ENCODE results near the gene TWSG1.

DNA sequence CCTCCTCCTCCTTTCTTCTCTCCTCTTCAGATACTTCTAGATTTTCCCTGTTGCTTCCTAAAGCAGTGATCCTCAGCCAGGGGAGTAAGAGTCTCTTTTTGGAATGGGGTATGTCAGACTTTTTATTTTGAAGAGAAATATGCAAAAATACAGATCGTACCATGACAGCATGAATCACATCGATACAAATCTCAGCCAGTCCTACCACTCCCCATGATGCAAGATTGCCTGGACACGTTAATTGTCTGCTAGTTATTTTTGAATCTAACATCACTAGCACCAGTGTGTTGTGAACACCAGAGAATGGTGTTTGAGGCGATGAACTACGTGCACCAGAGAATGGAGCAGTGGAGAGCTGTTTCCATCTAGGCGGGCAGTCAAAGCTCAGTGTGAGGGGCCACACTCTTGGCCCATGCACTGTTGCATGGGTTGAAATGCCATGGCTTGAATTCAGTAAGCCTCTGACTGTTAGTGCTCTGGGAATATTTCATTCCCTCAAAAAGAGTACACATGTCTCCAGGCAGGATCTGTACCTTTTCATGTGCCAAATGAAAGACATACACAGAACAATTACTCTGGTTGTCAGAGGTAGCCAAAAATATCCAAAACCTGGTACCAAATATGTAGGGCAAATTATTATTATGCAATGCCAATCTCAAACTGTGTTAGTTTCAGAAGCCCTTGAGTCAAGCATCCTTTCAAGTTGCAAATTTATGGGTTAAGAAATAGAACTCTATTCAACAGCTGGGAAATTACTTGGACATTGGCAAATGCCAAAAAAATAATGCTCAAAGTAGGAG, 94.5 kb downstream of the TWSG1 start:
- TF ChIP-seq, protein P1, sequence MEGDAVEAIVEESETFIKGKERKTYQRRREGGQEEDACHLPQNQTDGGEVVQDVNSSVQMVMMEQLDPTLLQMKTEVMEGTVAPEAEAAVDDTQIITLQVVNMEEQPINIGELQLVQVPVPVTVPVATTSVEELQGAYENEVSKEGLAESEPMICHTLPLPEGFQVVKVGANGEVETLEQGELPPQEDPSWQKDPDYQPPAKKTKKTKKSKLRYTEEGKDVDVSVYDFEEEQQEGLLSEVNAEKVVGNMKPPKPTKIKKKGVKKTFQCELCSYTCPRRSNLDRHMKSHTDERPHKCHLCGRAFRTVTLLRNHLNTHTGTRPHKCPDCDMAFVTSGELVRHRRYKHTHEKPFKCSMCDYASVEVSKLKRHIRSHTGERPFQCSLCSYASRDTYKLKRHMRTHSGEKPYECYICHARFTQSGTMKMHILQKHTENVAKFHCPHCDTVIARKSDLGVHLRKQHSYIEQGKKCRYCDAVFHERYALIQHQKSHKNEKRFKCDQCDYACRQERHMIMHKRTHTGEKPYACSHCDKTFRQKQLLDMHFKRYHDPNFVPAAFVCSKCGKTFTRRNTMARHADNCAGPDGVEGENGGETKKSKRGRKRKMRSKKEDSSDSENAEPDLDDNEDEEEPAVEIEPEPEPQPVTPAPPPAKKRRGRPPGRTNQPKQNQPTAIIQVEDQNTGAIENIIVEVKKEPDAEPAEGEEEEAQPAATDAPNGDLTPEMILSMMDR (IDR thresholded peaks at IDR 0.05), result no peak
- no peak for TF ChIP-seq POLR2A (IDR thresholded peaks at IDR 0.05)

All from heart left ventricle (tissue), 13 donors.